ENCODE data around the gene PDE10A.

GRCh38 chr6:165602291-165602690 lies 60.8 kb downstream of the PDE10A start:
- no peak for TF ChIP-seq GATA2 (IDR thresholded peaks at IDR 0.05; ENCODE audit: low read depth, low read length)
- no peak for TF ChIP-seq GATA3 (IDR thresholded peaks at IDR 0.05; ENCODE audit: low read depth, low read length)

All from SH-SY5Y (cell line).